Medulla oblongata (tissue), 1 donor: ENCODE results near the gene UTRN.
A peak's percentile ranks its signal among the peaks of the same experiment; 100 is the strongest.

Experiments used
- DNase-seq: peaks from one replicate; pipeline ENCODE4 v3.0.0-alpha.2; 2015; ENCODE audit errors: extremely low spot score

The UTRN gene

GRCh38 chr6:144283646-144284477 is 1.3 kb upstream of the UTRN start:
- DNase-seq: peak; percentile 23

DNA sequence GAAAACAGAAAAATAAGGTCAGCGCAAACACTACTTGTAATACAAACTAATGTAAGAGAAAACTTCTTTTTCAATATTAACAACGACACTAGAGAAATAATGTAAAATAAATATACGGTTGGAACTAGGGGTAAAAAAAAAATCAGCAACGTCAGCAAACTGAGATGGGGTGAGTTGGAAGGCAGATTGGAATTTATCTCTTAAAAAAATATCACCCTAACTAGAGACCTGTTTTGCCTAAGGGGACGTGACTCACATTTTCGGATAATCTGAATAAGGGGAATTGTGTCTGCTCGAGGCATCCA is 705 bp upstream of the UTRN start:
- DNase-seq: no peak

GRCh38 chr6:144285548-144285797 is 338 bp downstream of the UTRN start:
- no peak for DNase-seq

DNA sequence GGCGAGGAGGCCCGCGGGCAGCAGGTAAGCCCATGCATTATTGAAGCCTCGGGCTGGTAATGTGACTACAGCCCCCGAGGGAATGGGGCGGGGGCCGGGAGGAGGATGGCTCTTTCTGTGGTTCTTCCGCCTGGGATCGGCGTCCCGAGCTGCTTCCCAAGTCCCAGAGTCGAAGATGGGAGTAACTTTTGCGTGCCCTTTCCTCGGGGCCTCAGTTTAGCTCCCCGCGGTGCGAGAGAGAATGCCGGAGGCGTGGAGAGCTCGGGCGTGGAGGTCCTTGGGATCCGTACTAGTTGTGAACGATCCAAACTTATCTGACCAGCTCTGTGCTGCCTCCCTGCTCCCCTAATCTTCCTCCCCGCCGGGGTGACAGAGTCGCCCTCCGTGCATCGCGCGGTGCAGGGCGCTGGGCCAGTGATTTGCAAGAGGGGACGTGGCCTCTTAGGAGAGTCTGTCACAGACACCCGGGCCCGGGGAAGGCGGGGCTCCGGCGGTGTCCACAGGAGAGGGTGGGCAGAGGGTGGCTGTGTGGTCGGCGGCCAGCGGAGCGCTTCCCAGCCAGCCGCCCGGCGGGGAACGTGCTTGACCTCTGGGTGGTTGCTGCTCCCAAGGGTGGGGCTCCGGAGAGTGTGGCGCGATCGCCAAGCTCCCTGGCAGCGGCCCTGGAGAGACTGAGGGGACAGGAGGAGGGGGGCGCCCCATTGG is 815 bp downstream of the UTRN start:
- DNase-seq: peak; percentile 48

DNA sequence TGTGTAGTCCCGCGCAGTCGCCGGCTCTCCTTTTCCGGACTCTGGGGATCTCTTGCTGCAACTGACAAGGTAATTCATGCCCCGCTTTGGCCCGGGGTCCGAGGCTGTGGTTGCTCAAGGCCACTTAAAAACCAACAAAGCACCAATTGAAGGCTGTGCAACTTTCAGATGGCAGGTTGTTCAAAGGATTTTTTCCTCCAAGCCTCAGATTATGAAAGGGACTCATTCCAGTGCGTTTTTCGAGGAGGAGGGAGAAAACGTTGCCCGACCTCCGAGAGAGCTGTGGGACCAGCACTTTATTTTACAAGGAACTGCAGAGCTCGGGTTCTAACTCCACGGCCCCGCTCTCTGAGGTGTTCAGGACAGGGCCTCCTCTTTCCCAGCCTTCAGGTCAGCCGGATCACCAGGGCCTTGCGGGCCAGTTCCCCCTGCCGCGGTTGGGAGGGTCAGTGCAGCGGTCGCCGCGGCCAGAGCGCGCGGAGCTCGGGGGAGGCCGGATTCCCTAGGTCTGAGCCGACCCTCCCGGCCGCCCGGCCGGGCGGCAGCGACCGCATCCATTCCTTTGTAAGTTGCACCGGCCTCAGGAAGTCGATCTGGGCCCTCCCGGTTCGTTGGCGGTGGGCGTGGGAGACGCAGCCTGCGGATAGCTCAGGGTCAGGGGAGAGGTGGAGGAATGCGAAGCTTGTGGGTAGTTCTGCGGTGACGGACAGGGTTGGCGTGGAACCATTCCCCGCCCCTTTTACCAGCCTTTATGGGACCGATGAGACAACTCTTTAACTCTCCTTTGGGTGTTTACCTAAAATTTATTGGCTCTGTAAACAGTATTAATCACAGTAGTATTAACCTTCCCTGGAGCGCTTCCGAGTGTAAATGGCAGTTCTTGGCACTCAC is 1.6 kb downstream of the UTRN start:
- DNase-seq: peak; percentile 27

- DNase-seq: no peak
Observed at GRCh38 chr6:144289006-144289405, 3.9 kb downstream of the UTRN start.

GRCh38 chr6:144292372-144292771 is 7.2 kb downstream of the UTRN start:
- DNase-seq: no peak

DNA sequence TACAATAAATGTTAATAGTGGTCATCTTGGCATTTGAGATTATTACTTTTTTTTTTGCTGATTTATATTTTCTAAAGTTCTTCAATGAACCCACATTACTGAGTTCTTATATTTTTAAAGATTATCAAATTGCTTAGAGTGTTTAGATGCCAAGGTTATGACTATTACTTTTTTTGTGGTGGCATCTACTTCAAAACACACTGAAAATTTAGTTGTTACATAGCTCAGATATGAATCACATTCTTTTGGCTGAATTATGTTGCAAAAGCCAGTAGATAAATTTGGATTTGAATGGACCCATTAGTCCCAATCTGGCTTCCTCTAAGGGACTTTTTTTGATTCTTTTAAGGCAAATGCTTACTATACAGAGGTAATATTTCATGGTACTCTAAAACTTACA is 8.9 kb downstream of the UTRN start:
- no peak for DNase-seq

DNA sequence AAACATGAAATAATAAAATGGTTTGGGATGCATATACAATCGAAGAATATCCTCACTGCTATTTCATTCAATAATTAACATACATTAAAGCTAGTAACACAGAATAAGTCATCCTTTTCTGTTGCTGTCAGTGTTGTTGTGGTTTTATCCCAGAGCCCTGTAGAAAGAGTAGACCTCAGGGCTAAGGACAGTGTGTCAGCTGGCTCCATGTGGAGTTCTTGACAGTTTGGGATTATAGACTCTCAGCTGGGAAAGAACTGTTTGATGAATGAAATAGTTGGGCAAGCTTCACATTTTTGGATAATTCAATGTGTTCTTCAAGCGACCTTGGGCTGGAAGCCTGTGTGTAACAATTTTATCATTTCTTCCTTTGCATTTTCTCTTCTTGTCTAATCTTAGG is 10.1 kb downstream of the UTRN start:
- no peak for DNase-seq

DNA sequence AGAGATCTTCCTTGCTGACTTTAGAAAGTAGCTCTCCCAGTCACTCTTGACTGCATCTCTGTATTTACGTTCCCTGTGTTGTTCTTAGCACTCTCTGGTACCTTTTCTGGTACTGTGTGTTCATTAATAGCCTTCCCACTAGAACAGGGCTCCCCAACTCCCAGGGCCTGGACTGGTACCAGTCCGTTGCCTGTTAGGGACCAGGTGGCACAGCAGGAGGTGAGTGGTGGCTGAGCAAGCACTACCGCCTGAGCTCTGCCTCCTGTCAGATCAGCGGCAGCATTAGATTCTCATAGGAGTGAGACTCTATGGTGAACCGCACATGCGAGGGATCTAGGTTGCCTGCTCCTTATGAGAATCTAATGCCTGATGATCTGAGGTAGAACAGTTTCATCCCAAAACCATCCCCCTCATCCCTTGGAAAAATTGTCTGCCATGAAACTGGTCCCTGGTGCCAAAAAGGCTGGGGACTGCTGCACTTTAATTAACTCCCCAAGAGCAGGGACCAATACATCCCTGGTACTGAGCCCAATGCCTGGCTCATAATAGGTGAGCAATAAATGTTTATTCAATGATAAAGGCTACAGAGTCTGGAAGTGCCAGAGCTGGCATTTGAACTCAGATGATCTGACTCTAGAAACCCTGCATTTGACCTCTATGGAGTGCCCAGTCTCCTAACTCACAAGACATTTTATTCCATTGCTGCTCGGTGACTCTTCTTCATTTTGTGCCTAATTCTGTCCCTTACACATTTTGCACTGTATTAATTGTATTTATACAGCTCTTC is 11.0 kb downstream of the UTRN start:
- DNase-seq: no peak

DNA sequence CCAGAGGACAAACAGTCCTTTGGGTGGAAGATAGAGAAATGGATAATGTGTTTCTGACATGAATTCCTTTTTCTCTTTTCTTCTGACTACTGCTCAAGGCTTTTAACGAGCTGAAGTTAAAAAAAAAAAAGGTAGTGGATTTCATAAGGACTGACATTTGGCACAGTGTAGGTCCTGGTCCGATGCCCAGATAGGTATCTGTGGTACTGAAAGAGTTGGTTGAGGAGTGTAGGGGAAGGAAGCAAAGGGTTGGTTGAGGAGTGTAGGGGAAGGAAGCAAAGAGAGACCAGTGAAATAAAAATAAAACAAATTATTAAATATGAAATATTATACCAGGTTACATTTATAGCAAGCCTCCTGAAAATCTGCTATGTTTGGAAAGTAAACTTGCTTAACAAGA is 11.8 kb downstream of the UTRN start:
- no peak for DNase-seq

- no peak for DNase-seq
Observed at GRCh38 chr6:144297511-144298100, 12.5 kb downstream of the UTRN start.

DNA sequence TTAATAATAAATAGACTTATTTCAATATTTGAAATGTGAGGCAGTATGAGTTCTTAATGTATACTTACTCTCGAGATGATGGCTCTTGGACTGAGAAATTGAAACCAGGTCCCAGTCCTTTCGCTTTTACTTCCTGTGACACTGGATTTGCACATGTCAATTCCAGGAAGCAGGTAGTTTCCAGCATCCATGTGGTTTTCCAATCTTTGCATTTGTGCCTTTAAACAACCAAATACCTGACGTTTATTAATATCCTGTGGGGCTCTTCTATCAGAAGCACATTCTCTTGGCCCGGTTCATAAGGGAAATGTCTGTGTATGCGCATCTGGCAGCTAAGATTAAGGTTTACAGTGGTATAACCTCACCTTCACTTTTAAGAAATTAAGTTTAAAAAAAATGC is 13.1 kb downstream of the UTRN start:
- DNase-seq: no peak

DNA sequence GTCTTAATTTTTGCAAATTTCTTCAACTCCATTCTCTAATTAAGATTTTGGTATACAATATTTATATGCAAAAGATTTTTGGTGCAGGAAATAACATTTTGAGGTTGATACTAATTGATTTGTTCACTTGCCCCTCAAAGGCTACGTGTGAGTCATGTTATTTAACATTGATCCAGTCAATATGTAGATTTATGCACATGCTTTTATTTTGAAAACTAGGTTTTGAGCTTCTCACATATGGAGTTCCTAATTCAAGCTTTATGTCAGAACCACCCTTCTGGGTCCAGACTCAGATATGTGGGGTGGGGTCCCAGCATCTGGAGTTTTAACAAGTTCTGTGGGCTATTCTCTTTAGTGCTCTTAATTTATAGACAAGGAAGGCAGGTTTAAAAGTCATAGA is 13.8 kb downstream of the UTRN start:
- no peak for DNase-seq

GRCh38 chr6:144302701-144303372 is 17.7 kb downstream of the UTRN start:
- DNase-seq: no peak

GRCh38 chr6:144304223-144304848 is 19.2 kb downstream of the UTRN start:
- no peak for DNase-seq

DNA sequence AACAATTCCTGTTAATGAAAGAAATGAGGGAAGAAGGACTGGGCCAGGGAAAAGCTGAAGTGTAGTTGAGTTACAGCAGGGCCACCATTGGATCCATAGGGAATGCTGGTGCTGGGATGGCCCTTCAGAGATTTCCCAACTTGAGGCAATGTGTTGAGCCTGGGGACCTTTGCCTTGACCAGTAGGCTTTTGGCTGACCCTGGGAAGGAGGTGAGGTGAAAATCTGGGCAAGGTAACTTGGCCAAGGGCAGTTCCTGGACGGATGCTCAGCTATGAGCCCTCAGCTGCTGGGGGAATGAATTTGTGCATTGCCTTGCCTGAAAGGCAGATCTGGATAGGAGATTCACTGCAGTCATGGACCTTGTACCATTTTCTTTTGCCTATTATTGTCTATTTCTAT is 20.4 kb downstream of the UTRN start:
- DNase-seq: no peak

DNA sequence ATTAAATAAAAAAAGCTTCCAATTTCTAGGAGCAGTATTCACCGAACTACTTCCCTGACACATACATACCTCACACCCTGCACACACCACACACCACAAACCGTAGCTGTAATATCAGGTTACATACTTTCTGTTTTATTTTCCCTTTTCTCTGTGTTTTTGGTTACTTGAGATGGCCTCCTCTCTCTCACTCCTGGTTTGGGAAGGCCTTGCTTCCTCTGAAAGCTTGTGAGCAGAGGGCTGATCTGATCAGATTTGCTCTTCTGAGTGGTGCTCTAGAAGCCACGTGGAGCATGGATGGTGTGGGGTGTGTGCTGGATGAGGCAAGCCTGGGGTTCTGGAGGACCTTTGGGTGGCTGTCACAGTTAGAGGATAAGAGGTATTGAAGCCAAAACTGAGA is 20.9 kb downstream of the UTRN start:
- no peak for DNase-seq

- no peak for DNase-seq
Observed at GRCh38 chr6:144307880-144308279, 22.7 kb downstream of the UTRN start.

DNA sequence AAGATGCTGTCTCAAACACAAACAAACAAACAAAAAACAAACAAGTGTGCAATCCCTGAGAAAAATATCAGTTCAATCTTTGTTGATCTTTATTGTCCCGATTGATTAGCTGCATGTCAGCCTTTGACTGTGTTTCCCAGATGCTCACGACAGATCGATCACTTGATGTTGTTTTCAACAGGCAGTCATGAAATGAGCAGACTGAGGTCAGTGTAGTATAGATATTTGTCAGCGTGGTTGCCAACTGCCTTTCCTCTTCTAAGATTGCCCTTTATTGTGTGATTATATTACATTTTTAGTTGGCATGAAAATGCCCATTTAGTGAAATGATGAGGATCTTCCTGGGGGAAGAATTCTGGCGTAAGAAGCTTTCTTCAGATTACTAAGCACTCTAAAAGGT is 25.6 kb downstream of the UTRN start:
- no peak for DNase-seq

DNA sequence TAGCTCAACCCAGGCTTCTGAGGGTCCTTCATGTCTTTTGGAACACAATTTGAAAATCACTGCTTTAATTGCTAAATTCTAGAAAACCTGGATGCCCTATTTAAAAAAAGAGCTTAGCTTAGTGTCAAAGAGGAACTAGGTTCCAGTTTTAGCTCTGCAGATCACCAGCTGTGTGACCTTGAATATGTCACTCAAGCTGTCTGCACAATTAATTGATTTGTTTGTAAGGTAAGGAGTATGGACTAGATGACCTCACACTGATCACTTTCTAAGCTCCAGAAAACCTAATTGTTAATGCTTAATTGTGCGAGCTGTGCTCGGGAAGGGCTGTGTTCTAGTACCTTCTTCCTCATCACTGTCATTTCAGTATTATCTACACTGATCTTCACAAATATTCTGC is 26.2 kb downstream of the UTRN start:
- no peak for DNase-seq
